ENCODE data around the gene ZFP92. TPM values are rescaled to one million over a fixed set of nuclear protein-coding genes. Genes with fewer than 3 reads are reported as not detected.

ZFP92 gene
- total RNA-seq, 4 donors from 2014 or later = 0.26 to 0.38 (median 0.30) TPM; not detected in 1

DNA sequence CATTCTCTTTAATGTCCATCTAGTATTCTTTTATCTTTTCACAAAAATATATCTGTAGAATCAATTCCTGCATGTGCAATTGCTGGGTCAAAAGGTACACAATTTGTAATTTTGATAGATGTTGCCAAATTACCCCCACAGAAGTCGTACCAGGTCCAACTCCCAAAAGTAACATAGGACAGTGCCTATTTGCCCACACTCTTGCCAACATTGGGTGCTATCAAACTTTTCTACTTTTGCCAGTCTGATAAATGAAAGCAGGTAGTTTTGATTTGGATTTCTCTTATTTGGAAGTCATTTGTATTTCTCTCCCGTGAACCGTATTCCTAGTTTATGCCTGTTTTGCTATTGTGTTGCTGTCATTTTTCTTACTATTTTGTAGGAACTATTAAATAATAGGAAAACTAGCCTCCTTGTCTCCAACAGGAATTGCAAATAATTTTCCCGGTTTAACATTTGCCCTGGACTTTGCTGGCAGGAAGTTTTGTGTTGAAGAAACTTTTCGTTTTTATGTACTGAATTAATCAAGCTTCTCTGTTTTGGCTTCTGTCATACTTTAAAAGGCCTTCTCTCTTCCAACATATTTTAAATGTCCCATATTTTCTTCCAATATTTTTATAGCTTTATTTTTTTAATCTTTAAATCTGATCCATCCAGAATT lies 44.3 kb upstream of the ZFP92 start:
- 77% methylated on average over 5 of the region's 5 CpGs for WGBS

GRCh38 chrX:153370293-153371055 lies 40.8 kb upstream of the ZFP92 start:
- DNase-seq (ENCODE audit: low spot score in 2 of 2) = no peak
- 72% methylated on average over 8 of the region's 8 CpGs for WGBS
- H3K4me3 ChIP-seq = no peak overlapping the region
- TF ChIP-seq, protein P1, sequence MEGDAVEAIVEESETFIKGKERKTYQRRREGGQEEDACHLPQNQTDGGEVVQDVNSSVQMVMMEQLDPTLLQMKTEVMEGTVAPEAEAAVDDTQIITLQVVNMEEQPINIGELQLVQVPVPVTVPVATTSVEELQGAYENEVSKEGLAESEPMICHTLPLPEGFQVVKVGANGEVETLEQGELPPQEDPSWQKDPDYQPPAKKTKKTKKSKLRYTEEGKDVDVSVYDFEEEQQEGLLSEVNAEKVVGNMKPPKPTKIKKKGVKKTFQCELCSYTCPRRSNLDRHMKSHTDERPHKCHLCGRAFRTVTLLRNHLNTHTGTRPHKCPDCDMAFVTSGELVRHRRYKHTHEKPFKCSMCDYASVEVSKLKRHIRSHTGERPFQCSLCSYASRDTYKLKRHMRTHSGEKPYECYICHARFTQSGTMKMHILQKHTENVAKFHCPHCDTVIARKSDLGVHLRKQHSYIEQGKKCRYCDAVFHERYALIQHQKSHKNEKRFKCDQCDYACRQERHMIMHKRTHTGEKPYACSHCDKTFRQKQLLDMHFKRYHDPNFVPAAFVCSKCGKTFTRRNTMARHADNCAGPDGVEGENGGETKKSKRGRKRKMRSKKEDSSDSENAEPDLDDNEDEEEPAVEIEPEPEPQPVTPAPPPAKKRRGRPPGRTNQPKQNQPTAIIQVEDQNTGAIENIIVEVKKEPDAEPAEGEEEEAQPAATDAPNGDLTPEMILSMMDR (IDR thresholded peaks at IDR 0.05) = no peak
- TF ChIP-seq EP300 (IDR thresholded peaks at IDR 0.05) (no peak), POLR2A (IDR thresholded peaks at IDR 0.05) (no peak), POLR2AphosphoS5 (IDR thresholded peaks at IDR 0.05) (no peak)
- no peaks in the 10 kb centered on the region for H3K36me3 ChIP-seq
- H3K27ac ChIP-seq = no peak overlapping the region
- no peaks in the 10 kb centered on the region for H3K9me3 ChIP-seq
- no peaks in the 10 kb centered on the region for H3K4me1 ChIP-seq
- H3K27me3 ChIP-seq = no peaks in the 10 kb centered on the region

More for the DNA sequence above, 44.3 kb upstream of the ZFP92 start:
- Histone ChIP-seq H3K27me3 (no peaks in the 10 kb centered on the region), H3K27ac (no peak overlapping the region), H3K4me1 (no peaks in the 10 kb centered on the region), H3K9me3 (no peaks in the 10 kb centered on the region), H3K4me3 (no peak overlapping the region), H3K36me3 (no peaks in the 10 kb centered on the region)
- TF ChIP-seq EP300 (IDR thresholded peaks at IDR 0.05) (no peak), POLR2A (IDR thresholded peaks at IDR 0.05) (no peak), POLR2AphosphoS5 (IDR thresholded peaks at IDR 0.05) (no peak)
- TF ChIP-seq, protein P1 (IDR thresholded peaks at IDR 0.05) = no peak
- DNase-seq (ENCODE audit: low spot score in 2 of 2) = no peak

- Histone ChIP-seq H3K4me3 (no peak overlapping the region), H3K27ac (no peak overlapping the region), H3K4me1 (no peaks in the 10 kb centered on the region), H3K9me3 (no peaks in the 10 kb centered on the region), H3K36me3 (no peaks in the 10 kb centered on the region), H3K27me3 (no peaks in the 10 kb centered on the region)
- TF ChIP-seq, protein P1 (IDR thresholded peaks at IDR 0.05) = no peak
- no peak for TF ChIP-seq POLR2AphosphoS5 (IDR thresholded peaks at IDR 0.05)
- no peak for TF ChIP-seq EP300 (IDR thresholded peaks at IDR 0.05)
- TF ChIP-seq POLR2A (IDR thresholded peaks at IDR 0.05) = no peak
- no peak for DNase-seq (ENCODE audit: low spot score in 2 of 2)
- WGBS = 52% methylated on average over 3 of the region's 3 CpGs
Observed at GRCh38 chrX:153371256-153371655, 40.0 kb upstream of the ZFP92 start.

DNA sequence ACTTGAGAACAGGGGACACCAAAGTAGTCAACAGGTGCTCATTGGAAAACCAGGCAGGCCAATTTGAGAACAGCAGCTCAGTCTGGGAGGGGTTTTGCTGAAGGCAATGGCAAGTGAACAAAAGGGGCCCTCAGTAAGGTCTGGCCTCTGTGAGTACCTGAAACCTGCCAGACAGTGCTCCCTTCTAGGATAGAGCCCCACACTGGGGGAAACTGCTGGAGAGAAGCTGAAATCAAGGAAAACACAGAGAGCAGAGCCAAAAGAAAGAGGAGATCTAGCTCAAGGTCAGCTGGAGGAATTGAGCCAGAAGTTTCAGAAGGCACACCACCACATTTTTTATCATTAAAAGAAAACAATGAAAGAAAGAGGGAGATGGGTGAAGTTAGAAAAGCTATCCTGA lies 38.3 kb upstream of the ZFP92 start:
- no peaks in the 10 kb centered on the region for H3K4me1 ChIP-seq
- no peaks in the 10 kb centered on the region for H3K27me3 ChIP-seq
- no peak overlapping the region for H3K27ac ChIP-seq
- TF ChIP-seq POLR2A (IDR thresholded peaks at IDR 0.05) (no peak), EP300 (IDR thresholded peaks at IDR 0.05) (no peak), POLR2AphosphoS5 (IDR thresholded peaks at IDR 0.05) (no peak)
- TF ChIP-seq, protein P1 (IDR thresholded peaks at IDR 0.05) = no peak
- no peak overlapping the region for H3K4me3 ChIP-seq
- DNase-seq (ENCODE audit: low spot score in 2 of 2) = no peak
- no peaks in the 10 kb centered on the region for H3K36me3 ChIP-seq
- H3K9me3 ChIP-seq = no peaks in the 10 kb centered on the region

DNA sequence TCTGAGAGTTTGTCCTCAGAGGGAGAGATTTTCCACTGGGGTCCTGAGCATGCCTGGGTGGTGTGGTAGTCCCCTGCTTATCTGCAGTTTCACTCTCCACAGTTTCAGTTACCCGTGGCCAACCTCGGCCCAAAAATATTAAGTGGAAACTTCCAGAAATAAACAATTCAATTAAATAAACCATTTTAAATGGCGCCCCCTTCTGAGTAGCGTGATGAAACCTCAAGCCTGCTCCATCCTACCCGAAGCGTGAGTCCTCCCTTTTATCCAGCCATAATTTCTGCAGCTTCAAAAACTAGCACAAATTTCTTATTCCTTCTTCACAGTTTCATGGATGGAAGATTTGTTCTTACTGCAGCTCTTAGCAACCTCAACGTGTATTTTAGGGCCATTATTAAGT lies 36.8 kb upstream of the ZFP92 start:
- TF ChIP-seq EP300 (IDR thresholded peaks at IDR 0.05) = no peak
- no peak for TF ChIP-seq POLR2A (IDR thresholded peaks at IDR 0.05)
- TF ChIP-seq, protein P1 (IDR thresholded peaks at IDR 0.05) = no peak
- no peak for TF ChIP-seq POLR2AphosphoS5 (IDR thresholded peaks at IDR 0.05)
- no peaks in the 10 kb centered on the region for H3K27me3 ChIP-seq
- no peak for DNase-seq (ENCODE audit: low spot score in 2 of 2)
- H3K27ac ChIP-seq = no peak overlapping the region
- H3K4me1 ChIP-seq = no peaks in the 10 kb centered on the region
- 71% methylated on average over 7 of the region's 7 CpGs for WGBS
- no peak overlapping the region for H3K4me3 ChIP-seq
- H3K9me3 ChIP-seq = no peaks in the 10 kb centered on the region
- no peaks in the 10 kb centered on the region for H3K36me3 ChIP-seq
